ENCODE data around the gene MAPK9.

The MAPK9 gene

GRCh38 chr5:180291943-180292831 is at the start of gene MAPK9:
TSS of gene MAPK9 (minus strand) at chr5:180292083. CDS start at chr5:180280561, 11,522 bp downstream.
- peak within 1 kb of the TSS; percentile 74 for H3K9ac ChIP-seq (ENCODE audit: low read length)
- peaks cover 31% of the 10 kb centered on the region for H3K4me1 ChIP-seq (ENCODE audit: control insufficient read depth, insufficient read depth, low read length)
- H3K36me3 ChIP-seq (ENCODE audit: control insufficient read depth, insufficient read depth, low read length): no peaks in the 10 kb centered on the region
- H3K27me3 ChIP-seq (ENCODE audit: control insufficient read depth, insufficient read depth, low read length): no peaks in the 10 kb centered on the region
- H3K4me3 ChIP-seq (ENCODE audit: low read length): peak within 1 kb of the TSS; percentile 42
- no peaks in the 10 kb centered on the region for H3K9me3 ChIP-seq (ENCODE audit: control insufficient read depth, low read length)

DNA sequence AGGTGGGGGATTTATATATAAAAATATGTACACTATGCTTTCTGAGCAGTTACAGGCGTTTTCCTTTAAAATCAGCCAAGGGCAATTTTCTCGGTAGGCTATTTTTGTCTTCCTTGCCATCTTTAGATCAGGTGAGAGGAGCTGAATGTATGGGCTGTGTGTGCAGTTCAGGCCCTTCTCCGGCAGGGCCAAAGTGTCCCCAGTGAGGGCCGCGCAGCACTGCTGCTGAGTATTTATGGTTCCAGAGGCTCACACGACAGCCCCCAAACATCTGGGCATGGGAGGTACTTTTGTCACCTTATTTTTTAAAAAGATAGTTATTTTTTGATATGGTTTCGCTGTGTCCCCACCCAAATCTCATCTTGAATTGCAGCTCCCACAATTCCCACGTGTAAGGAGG is 49.7 kb upstream of the MAPK9 start:
- H3K4me1 ChIP-seq (ENCODE audit: control insufficient read depth, insufficient read depth, low read length): no peaks in the 10 kb centered on the region
- peaks cover 4% of the 10 kb centered on the region for H3K27me3 ChIP-seq (ENCODE audit: control insufficient read depth, insufficient read depth, low read length)
- no peak overlapping the region for H3K4me3 ChIP-seq (ENCODE audit: low read length)
- H3K9me3 ChIP-seq (ENCODE audit: control insufficient read depth, low read length): no peaks in the 10 kb centered on the region
- no peaks in the 10 kb centered on the region for H3K36me3 ChIP-seq (ENCODE audit: control insufficient read depth, insufficient read depth, low read length)
- no peak overlapping the region for H3K9ac ChIP-seq (ENCODE audit: low read length)

DNA sequence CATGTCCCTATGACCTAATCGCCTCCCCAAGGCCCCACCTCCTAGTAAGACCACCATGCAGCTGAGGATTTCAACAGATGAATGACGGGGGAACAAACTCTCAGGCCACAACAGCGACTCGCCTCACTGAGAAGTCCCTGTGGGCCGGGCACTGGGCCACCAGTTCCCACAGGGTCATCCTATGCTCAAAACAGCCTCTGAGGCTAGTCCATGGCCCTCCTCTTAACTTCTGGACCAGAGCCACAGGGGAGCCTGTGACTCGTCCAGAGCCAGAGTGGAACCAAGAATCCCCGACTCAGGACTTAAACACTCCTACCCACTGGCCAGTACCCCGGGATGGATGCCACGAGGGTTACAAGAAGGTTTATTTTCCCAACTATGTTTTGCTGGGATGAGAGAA is 49.0 kb upstream of the MAPK9 start:
- Histone ChIP-seq H3K4me3 (ENCODE audit: low read length) (no peak overlapping the region), H3K9ac (ENCODE audit: low read length) (no peak overlapping the region), H3K9me3 (ENCODE audit: control insufficient read depth, low read length) (no peaks in the 10 kb centered on the region), H3K4me1 (ENCODE audit: control insufficient read depth, insufficient read depth, low read length) (no peaks in the 10 kb centered on the region), H3K36me3 (ENCODE audit: control insufficient read depth, insufficient read depth, low read length) (no peaks in the 10 kb centered on the region), H3K27me3 (ENCODE audit: control insufficient read depth, insufficient read depth, low read length) (peaks cover 4% of the 10 kb centered on the region)

- Histone ChIP-seq H3K9ac (ENCODE audit: low read length) (no peak overlapping the region), H3K4me1 (ENCODE audit: control insufficient read depth, insufficient read depth, low read length) (no peaks in the 10 kb centered on the region), H3K4me3 (ENCODE audit: low read length) (no peak overlapping the region), H3K9me3 (ENCODE audit: control insufficient read depth, low read length) (no peaks in the 10 kb centered on the region), H3K36me3 (ENCODE audit: control insufficient read depth, insufficient read depth, low read length) (no peaks in the 10 kb centered on the region), H3K27me3 (ENCODE audit: control insufficient read depth, insufficient read depth, low read length) (peaks cover 4% of the 10 kb centered on the region)
Observed at GRCh38 chr5:180339583-180340183, 47.8 kb upstream of the MAPK9 start.

DNA sequence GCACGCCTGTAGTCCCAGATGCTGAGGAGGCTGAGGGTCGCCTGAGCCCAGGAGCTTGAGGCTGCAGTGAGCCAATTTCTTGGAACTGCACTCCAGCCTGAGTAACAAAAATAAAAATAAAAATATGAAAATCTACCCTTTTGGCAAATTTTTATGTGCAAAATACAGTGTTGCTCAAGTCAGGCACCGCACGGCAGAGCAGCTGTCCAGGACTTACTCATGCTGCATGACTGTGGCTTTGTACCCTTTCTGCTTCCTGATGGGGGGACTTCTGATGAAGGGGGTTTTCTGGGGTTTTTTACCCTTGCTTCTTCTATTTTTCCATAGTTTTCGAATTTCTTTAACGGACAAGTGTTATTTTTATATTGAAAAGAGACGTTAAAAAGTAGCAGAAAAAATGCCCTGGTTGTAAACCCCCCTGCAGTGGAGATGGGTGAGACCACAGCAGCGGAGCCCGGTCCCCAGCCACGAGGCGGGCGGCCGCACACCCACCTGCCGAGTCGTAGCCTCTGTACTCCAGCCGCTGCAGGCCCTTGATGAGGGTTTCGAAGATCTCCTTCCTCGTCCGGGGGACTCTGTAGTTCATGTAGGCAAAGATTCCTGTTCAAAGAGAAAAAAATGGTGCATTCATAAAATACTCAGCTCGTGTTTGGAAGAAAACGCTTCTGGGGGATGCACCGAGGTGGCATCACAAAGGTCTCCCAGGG is 46.3 kb upstream of the MAPK9 start:
- H3K36me3 ChIP-seq (ENCODE audit: control insufficient read depth, insufficient read depth, low read length): no peaks in the 10 kb centered on the region
- H3K27me3 ChIP-seq (ENCODE audit: control insufficient read depth, insufficient read depth, low read length): peaks cover 3% of the 10 kb centered on the region
- no peak overlapping the region for H3K4me3 ChIP-seq (ENCODE audit: low read length)
- H3K9ac ChIP-seq (ENCODE audit: low read length): no peak overlapping the region
- H3K4me1 ChIP-seq (ENCODE audit: control insufficient read depth, insufficient read depth, low read length): no peaks in the 10 kb centered on the region
- H3K9me3 ChIP-seq (ENCODE audit: control insufficient read depth, low read length): no peaks in the 10 kb centered on the region

- Histone ChIP-seq H3K9ac (ENCODE audit: low read length) (no peak overlapping the region), H3K27me3 (ENCODE audit: control insufficient read depth, insufficient read depth, low read length) (peaks cover 4% of the 10 kb centered on the region), H3K4me1 (ENCODE audit: control insufficient read depth, insufficient read depth, low read length) (no peaks in the 10 kb centered on the region), H3K4me3 (ENCODE audit: low read length) (no peak overlapping the region), H3K36me3 (ENCODE audit: control insufficient read depth, insufficient read depth, low read length) (no peaks in the 10 kb centered on the region), H3K9me3 (ENCODE audit: control insufficient read depth, low read length) (no peaks in the 10 kb centered on the region)
Observed at GRCh38 chr5:180336234-180337020, 44.5 kb upstream of the MAPK9 start.

DNA sequence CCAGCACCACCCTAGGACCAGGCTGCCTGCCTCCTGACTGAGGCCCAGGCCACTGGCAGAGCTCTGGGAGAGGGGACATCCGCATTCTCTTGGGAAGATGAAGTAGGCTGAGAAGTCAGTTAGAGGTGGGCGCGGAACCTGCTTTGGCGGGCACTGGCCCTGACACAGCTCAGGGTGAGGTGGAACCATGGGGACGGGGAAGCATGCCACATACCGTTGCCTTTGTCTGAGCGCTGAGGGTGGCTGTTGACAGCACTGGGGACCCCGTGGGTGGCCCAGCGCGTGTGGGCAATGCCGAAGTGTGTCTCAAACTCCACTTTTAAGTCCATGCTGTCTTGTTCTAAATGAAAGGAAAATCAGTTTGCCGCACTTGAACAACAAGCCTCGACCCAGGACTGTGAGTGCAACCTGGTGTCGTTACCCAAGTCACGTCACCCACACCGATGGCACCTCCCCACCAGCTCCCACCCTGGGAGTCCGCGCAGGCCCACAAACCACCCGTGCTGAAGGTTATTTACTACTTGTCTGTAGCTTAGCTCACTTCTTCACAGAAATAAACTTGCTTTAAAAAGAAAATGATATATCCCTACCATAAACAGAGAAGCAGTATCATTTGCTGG is 43.8 kb upstream of the MAPK9 start:
- Histone ChIP-seq H3K27me3 (ENCODE audit: control insufficient read depth, insufficient read depth, low read length) (peaks cover 5% of the 10 kb centered on the region), H3K36me3 (ENCODE audit: control insufficient read depth, insufficient read depth, low read length) (no peaks in the 10 kb centered on the region), H3K4me3 (ENCODE audit: low read length) (no peak overlapping the region), H3K4me1 (ENCODE audit: control insufficient read depth, insufficient read depth, low read length) (no peaks in the 10 kb centered on the region), H3K9me3 (ENCODE audit: control insufficient read depth, low read length) (no peaks in the 10 kb centered on the region), H3K9ac (ENCODE audit: low read length) (no peak overlapping the region)

DNA sequence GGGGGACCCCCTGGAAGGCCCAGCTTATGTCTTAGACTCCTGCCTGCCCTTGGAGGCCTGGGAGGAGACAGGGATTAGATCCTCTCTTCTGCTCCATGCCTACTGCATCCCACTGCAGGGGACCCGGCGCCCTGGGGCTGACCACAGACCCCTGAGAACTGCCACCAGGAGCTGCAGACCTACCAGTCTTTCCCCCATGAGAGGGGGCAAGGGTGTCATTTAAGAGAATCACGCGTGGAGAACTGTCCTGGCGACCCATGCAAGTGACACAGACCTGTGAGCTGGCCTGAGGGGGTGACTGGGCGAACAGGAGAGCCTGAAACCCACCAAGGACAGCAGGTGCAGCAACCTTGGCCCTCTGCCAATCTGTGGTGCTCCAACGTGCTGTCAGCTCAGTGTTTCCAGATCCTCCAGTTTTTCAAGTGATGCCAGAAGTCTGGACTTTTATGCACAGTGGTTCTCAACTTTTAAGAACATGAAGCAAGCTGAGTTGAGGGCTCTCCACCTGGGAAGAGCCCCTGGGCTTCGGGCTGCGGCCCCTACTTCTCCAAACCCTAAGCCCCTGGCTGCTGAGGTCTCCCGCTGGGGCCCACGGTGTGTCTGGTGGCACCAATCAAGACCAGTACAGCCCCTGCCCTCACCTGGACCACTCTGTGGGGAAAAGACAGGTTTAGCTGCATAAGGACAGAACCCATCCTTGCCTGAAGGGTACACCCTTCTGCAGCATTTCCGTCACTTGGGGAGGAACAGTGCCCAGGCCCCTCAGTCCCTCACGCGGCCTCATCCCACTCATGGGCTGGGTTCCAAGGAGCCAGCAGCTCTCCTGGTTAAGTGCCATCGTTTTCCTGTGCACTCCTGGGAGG is 43.1 kb upstream of the MAPK9 start:
- no peaks in the 10 kb centered on the region for H3K36me3 ChIP-seq (ENCODE audit: control insufficient read depth, insufficient read depth, low read length)
- peaks cover 5% of the 10 kb centered on the region for H3K27me3 ChIP-seq (ENCODE audit: control insufficient read depth, insufficient read depth, low read length)
- H3K4me1 ChIP-seq (ENCODE audit: control insufficient read depth, insufficient read depth, low read length): no peaks in the 10 kb centered on the region
- no peaks in the 10 kb centered on the region for H3K9me3 ChIP-seq (ENCODE audit: control insufficient read depth, low read length)
- H3K9ac ChIP-seq (ENCODE audit: low read length): no peak overlapping the region
- H3K4me3 ChIP-seq (ENCODE audit: low read length): no peak overlapping the region

DNA sequence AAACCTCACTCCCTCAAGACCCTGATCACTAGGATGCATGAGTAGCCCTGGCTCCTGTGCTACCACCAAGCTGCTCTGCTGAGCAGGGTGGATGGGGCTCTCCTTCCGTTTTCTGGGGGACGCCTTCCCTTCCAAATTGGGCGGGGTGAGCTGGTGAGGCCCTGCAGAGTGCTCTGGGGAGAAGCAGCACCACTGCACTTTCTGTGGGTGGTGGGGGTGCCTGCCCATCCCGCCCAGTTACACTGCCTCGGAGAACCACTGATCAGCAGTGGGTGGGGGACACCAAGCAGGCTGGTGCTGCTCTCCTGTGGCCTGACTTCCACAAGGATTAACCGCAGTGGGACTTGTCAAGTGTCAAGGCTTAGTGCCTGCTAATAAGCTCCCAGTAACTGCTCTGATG is 42.3 kb upstream of the MAPK9 start:
- Histone ChIP-seq H3K4me3 (ENCODE audit: low read length) (no peak overlapping the region), H3K4me1 (ENCODE audit: control insufficient read depth, insufficient read depth, low read length) (no peaks in the 10 kb centered on the region), H3K27me3 (ENCODE audit: control insufficient read depth, insufficient read depth, low read length) (peaks cover 5% of the 10 kb centered on the region), H3K36me3 (ENCODE audit: control insufficient read depth, insufficient read depth, low read length) (no peaks in the 10 kb centered on the region), H3K9me3 (ENCODE audit: control insufficient read depth, low read length) (no peaks in the 10 kb centered on the region), H3K9ac (ENCODE audit: low read length) (no peak overlapping the region)

GRCh38 chr5:180333661-180334060 is 41.8 kb upstream of the MAPK9 start:
- Histone ChIP-seq H3K27me3 (ENCODE audit: control insufficient read depth, insufficient read depth, low read length) (peaks cover 5% of the 10 kb centered on the region), H3K4me1 (ENCODE audit: control insufficient read depth, insufficient read depth, low read length) (no peaks in the 10 kb centered on the region), H3K9ac (ENCODE audit: low read length) (no peak overlapping the region), H3K9me3 (ENCODE audit: control insufficient read depth, low read length) (no peaks in the 10 kb centered on the region), H3K4me3 (ENCODE audit: low read length) (no peak overlapping the region), H3K36me3 (ENCODE audit: control insufficient read depth, insufficient read depth, low read length) (no peaks in the 10 kb centered on the region)

- no peak overlapping the region for H3K9ac ChIP-seq (ENCODE audit: low read length)
- H3K36me3 ChIP-seq (ENCODE audit: control insufficient read depth, insufficient read depth, low read length): no peaks in the 10 kb centered on the region
- peaks cover 5% of the 10 kb centered on the region for H3K27me3 ChIP-seq (ENCODE audit: control insufficient read depth, insufficient read depth, low read length)
- H3K4me1 ChIP-seq (ENCODE audit: control insufficient read depth, insufficient read depth, low read length): no peaks in the 10 kb centered on the region
- H3K4me3 ChIP-seq (ENCODE audit: low read length): no peak overlapping the region
- no peaks in the 10 kb centered on the region for H3K9me3 ChIP-seq (ENCODE audit: control insufficient read depth, low read length)
Observed at GRCh38 chr5:180332861-180333260, 41.0 kb upstream of the MAPK9 start.
